Muscle layer of colon (tissue), 2 donors: Measurements from ENCODE around the gene EREG.
"Not testable (repeated sequence)": the region's sequence is repeated elsewhere in the genome, so short reads cannot be mapped to it uniquely, and the experiment has no call there.

Experiments
- H3K27ac ChIP-seq: one replicate; pipeline ENCODE4 v1.7.0; 2013; ENCODE audit warnings: low read depth, mild to moderate bottlenecking, low read length, moderate library complexity
- H3K27me3 ChIP-seq, 2 donors: one replicate each; pipeline ENCODE4 v1.7.0; 2013; ENCODE audit warnings: low read length in 2 of 2, mild to moderate bottlenecking in 2 of 2; ENCODE audit not compliant: insufficient read depth in 2 of 2, control insufficient read depth in 1 of 2
- H3K36me3 ChIP-seq: one replicate; pipeline ENCODE4 v1.7.0; 2013; ENCODE audit warnings: mild to moderate bottlenecking, low read length; ENCODE audit not compliant: insufficient read depth
- H3K4me1 ChIP-seq: one replicate; pipeline ENCODE4 v1.7.0; 2013; ENCODE audit warnings: mild to moderate bottlenecking, low read length; ENCODE audit not compliant: insufficient read depth
- H3K4me3 ChIP-seq, 2 donors: one replicate each; pipeline ENCODE4 v1.7.0; 2013; ENCODE audit warnings: low read length in 2 of 2, low read depth in 1 of 2, mild to moderate bottlenecking in 1 of 2, moderate library complexity in 1 of 2
- H3K9ac ChIP-seq: one replicate; pipeline ENCODE4 v1.7.0; 2013; ENCODE audit warnings: low read length
- H3K9me3 ChIP-seq: one replicate; pipeline ENCODE4 v1.7.0; 2013; ENCODE audit warnings: mild to moderate bottlenecking, low read length
- donor health status: abdominal sarcoma.
- donor health status: Adenocarcinoma of cecum.

EREG gene

GRCh38 chr4:74327762-74328161 lies 37.2 kb upstream of the EREG start:
- no peaks in the 10 kb centered on the region for H3K9me3 ChIP-seq
- no peak overlapping the region for H3K27ac ChIP-seq
- H3K27me3 ChIP-seq, result no peaks in the 10 kb centered on the region
- H3K4me1 ChIP-seq, result no peaks in the 10 kb centered on the region
- no peak overlapping the region for H3K4me3 ChIP-seq
- H3K9ac ChIP-seq, result no peak overlapping the region
- no peaks in the 10 kb centered on the region for H3K36me3 ChIP-seq

- no peak overlapping the region for H3K4me3 ChIP-seq
- H3K36me3 ChIP-seq, result no peaks in the 10 kb centered on the region
- no peaks in the 10 kb centered on the region for H3K9me3 ChIP-seq
- no peak overlapping the region for H3K27ac ChIP-seq
- H3K9ac ChIP-seq, result no peak overlapping the region
- H3K4me1 ChIP-seq, result no peaks in the 10 kb centered on the region
- no peaks in the 10 kb centered on the region for H3K27me3 ChIP-seq
Measured at GRCh38 chr4:74328501-74328900, 36.4 kb upstream of the EREG start.

DNA sequence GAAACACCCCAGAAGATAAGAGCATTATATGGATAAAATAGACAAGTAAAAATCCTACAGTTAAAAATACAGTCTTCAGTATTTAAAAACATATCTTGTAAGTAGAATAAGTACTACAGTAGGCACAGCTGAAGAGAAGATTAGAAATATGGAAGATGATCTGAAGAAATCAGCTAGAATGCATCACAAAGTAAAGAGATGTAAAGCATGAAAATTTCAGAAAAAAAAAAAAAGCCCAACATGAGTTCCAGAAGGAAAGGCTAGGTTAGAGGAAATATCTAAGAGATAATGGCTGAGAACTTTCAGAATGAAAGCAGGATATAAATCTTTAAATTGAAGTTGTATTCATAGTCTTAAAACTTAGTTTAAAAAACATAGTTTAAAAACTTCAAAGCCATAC lies 35.6 kb upstream of the EREG start:
- H3K4me1 ChIP-seq, result no peaks in the 10 kb centered on the region
- no peaks in the 10 kb centered on the region for H3K36me3 ChIP-seq
- H3K4me3 ChIP-seq, result no peak overlapping the region
- no peaks in the 10 kb centered on the region for H3K9me3 ChIP-seq
- no peaks in the 10 kb centered on the region for H3K27me3 ChIP-seq
- no peak overlapping the region for H3K9ac ChIP-seq
- no peak overlapping the region for H3K27ac ChIP-seq

DNA sequence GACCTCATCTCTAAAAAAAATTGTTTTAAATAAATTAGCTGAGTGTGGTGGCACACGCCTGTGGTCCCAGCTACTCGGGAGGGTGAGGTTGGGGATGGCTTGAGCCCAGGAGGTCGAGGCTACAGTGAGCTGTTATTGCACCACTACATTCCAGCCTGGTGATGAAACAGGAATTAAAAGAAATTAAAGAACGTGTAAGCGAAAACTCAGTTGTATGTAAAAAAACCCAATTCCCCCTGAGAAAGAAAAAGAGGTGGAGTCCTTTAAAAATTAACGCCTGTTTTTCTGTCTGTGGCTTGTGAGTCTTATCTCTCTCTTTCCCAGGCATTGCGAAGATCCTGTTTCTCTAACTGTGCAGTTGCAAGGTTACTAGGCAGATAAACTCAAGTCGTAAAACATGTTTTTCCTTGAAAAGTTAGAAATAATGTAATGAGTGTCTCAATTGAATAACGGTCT lies 34.6 kb upstream of the EREG start:
- Histone ChIP-seq H3K27ac (no peak overlapping the region), H3K4me1 (no peaks in the 10 kb centered on the region), H3K36me3 (no peaks in the 10 kb centered on the region), H3K9ac (no peak overlapping the region), H3K27me3 (no peaks in the 10 kb centered on the region), H3K9me3 (no peaks in the 10 kb centered on the region), H3K4me3 (no peak overlapping the region)

GRCh38 chr4:74331252-74331651 lies 33.7 kb upstream of the EREG start:
- Histone ChIP-seq H3K9ac (no peak overlapping the region), H3K4me1 (no peaks in the 10 kb centered on the region), H3K27ac (no peak overlapping the region), H3K4me3 (no peak overlapping the region), H3K9me3 (no peaks in the 10 kb centered on the region), H3K27me3 (no peaks in the 10 kb centered on the region), H3K36me3 (no peaks in the 10 kb centered on the region)

DNA sequence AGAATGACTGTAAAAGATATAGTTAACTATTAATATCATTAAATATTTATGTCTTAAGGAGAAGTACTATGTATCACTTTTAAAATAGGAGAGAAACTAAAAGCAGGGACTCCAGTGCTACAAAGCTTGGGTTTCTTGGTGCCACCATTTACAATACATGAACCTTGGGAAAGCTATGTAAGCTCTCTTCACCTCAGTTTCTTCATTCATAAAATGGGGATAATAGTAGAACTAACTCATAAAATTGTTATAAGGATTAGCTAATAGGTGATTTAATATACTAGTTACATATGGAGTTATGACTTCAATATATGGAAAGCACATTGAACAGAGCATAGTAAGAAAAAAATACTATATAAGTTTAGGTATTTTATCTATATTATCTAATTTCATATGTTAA lies 33.0 kb upstream of the EREG start:
- no peaks in the 10 kb centered on the region for H3K9me3 ChIP-seq
- no peaks in the 10 kb centered on the region for H3K4me1 ChIP-seq
- H3K9ac ChIP-seq, result no peak overlapping the region
- H3K4me3 ChIP-seq, result no peak overlapping the region
- no peaks in the 10 kb centered on the region for H3K27me3 ChIP-seq
- no peak overlapping the region for H3K27ac ChIP-seq
- no peaks in the 10 kb centered on the region for H3K36me3 ChIP-seq

DNA sequence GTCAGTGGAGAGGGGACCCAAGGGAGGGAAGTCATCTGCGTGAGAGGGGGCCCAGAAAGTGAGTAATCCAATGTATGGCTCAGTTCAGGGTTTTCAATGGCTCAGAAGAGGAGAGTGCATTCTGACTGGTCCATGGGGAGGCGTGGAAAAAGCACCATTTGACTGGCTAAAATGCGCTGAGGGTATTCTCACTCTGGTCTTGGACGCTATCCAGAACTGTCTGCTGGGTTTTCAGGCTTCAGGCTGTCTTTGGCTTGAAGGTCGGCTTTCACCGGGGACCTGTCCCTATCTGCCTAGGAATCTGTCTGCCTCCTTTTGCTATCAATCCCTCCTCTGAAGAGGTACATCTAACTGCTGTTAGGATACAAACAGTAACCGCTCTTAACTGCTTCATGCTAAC lies 30.3 kb upstream of the EREG start:
- Histone ChIP-seq H3K9ac (no peak overlapping the region), H3K9me3 (no peaks in the 10 kb centered on the region), H3K4me1 (no peaks in the 10 kb centered on the region), H3K36me3 (no peaks in the 10 kb centered on the region), H3K4me3 (no peak overlapping the region), H3K27ac (no peak overlapping the region), H3K27me3 (no peaks in the 10 kb centered on the region)

- Histone ChIP-seq H3K4me1 (no peaks in the 10 kb centered on the region), H3K4me3 (no peak overlapping the region), H3K27ac (no peak overlapping the region), H3K9me3 (no peaks in the 10 kb centered on the region), H3K27me3 (no peaks in the 10 kb centered on the region), H3K36me3 (no peaks in the 10 kb centered on the region), H3K9ac (no peak overlapping the region)
Measured at GRCh38 chr4:74335341-74336021, 29.5 kb upstream of the EREG start.

DNA sequence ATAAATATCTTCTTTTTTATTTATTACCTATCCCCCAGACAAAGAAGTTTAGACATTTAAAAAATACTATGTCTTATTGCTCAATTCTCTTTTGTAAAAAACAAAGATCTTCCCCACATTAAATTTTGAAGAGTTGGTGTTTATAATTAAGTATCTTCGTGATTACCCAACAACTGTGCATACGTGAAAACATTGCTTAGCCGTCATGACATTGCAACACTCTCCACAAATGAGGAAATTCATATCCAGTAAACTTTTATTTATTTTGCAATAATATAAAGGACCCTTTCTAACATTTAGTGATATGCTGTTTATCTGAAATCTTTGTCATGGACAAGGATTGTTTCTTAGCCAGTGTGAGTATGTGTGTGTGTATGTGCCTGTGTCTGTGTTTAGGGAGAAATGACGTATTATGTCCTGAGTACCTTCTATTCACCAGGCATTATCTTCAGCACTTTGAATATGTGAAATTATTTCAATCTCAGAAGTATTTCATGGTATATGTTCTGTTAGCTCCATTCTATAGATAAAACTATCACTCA lies 26.1 kb upstream of the EREG start:
- H3K36me3 ChIP-seq, result no peaks in the 10 kb centered on the region
- no peaks in the 10 kb centered on the region for H3K4me1 ChIP-seq
- H3K4me3 ChIP-seq, result no peak overlapping the region
- no peaks in the 10 kb centered on the region for H3K27me3 ChIP-seq
- no peak overlapping the region for H3K9ac ChIP-seq
- H3K27ac ChIP-seq, result no peak overlapping the region
- H3K9me3 ChIP-seq, result no peaks in the 10 kb centered on the region

GRCh38 chr4:74339501-74339900 lies 25.4 kb upstream of the EREG start:
- H3K27me3 ChIP-seq, result no peaks in the 10 kb centered on the region
- H3K9me3 ChIP-seq, result peaks cover 4% of the 10 kb centered on the region
- no peak overlapping the region for H3K27ac ChIP-seq
- no peak overlapping the region for H3K4me3 ChIP-seq
- H3K36me3 ChIP-seq, result no peaks in the 10 kb centered on the region
- H3K9ac ChIP-seq, result no peak overlapping the region
- H3K4me1 ChIP-seq, result no peaks in the 10 kb centered on the region

- H3K4me3 ChIP-seq, H3K27me3 ChIP-seq, H3K27ac ChIP-seq, H3K9me3 ChIP-seq, H3K4me1 ChIP-seq, H3K36me3 ChIP-seq, H3K9ac ChIP-seq: not testable (repeated sequence)
Measured at GRCh38 chr4:74340421-74340820, 24.5 kb upstream of the EREG start.

- Histone ChIP-seq H3K27me3 (no peaks in the 10 kb centered on the region), H3K9me3 (peaks cover 4% of the 10 kb centered on the region), H3K4me1 (no peaks in the 10 kb centered on the region), H3K27ac (no peak overlapping the region), H3K9ac (no peak overlapping the region), H3K4me3 (no peak overlapping the region), H3K36me3 (no peaks in the 10 kb centered on the region)
Measured at GRCh38 chr4:74344031-74344430, 20.9 kb upstream of the EREG start.
